ENCODE data around the gene SDK2.

Gene SDK2

DNA sequence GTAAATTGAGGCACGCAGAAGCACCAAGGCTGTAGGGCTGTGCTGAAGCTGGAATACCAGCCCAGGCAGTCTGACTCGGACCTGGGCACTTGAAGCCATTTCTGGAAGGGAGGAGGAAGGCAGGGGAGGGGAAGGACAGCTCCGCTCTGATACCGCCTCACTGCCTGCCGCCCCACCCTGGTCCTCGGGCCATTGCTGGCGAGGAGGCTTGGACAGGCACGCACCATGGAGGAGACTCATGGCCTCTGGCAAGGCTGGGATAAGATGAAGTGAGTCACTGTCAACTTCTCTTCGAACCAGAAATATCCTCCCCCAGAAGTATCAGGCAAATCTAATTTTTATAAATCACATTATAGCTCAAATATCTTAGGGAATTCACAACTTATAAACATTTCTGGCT lies 81.3 kb downstream of the SDK2 start:
- TF ChIP-seq, protein P1, sequence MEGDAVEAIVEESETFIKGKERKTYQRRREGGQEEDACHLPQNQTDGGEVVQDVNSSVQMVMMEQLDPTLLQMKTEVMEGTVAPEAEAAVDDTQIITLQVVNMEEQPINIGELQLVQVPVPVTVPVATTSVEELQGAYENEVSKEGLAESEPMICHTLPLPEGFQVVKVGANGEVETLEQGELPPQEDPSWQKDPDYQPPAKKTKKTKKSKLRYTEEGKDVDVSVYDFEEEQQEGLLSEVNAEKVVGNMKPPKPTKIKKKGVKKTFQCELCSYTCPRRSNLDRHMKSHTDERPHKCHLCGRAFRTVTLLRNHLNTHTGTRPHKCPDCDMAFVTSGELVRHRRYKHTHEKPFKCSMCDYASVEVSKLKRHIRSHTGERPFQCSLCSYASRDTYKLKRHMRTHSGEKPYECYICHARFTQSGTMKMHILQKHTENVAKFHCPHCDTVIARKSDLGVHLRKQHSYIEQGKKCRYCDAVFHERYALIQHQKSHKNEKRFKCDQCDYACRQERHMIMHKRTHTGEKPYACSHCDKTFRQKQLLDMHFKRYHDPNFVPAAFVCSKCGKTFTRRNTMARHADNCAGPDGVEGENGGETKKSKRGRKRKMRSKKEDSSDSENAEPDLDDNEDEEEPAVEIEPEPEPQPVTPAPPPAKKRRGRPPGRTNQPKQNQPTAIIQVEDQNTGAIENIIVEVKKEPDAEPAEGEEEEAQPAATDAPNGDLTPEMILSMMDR (IDR thresholded peaks at IDR 0.05; ENCODE audit: insufficient read depth, missing control alignments): no peak
- DNase-seq (ENCODE audit: insufficient read length, low spot score): no peak
- FAIRE-seq: no peak

DNA sequence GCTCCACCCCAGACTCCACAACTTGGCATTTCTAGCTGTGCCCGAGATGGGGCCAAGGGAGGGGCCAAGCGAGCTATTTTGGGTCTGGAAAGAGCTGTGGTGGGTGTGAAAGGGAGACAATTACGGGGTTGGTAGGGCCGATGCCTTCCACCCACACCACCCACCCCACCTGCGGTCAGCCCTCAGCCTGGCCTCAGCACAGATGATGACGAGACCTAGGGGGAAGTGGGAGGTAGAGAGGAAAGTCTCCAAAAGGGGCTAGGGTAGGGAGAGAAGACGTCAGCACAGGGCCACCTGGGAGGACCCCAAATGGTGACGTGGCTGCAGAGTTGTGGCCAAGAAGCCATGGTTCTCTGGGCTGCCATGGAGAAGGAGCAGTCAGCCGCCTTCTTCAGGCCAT lies 83.1 kb downstream of the SDK2 start:
- TF ChIP-seq, protein P1 (IDR thresholded peaks at IDR 0.05; ENCODE audit: insufficient read depth, missing control alignments): no peak
- FAIRE-seq (no peak), DNase-seq (ENCODE audit: insufficient read length, low spot score) (no peak)

DNA sequence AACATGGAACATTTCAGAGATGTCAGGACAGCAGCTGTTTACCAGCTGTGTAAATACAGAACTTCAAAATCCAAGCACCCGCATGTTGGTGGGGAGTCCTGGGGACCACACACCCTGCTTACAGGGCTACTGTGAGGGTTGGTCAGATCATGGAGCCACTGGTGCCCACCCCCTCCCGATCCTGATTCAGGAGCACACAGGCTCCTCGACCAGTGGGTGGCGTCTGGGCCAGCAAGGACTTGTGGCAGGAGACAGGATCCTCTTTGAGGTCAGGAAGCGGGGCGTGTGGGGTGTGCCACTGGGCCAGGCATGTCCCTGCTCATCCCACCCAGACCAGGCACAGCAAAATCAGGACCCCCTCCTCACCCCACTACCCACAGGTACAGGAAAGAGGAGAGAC lies 83.6 kb downstream of the SDK2 start:
- TF ChIP-seq, protein P1 (IDR thresholded peaks at IDR 0.05; ENCODE audit: insufficient read depth, missing control alignments): peak; percentile 42
- no peak for FAIRE-seq
- DNase-seq (ENCODE audit: insufficient read length, low spot score): no peak

GRCh38 chr17:73559532-73559931 lies 84.7 kb downstream of the SDK2 start:
- FAIRE-seq (no peak), DNase-seq (ENCODE audit: insufficient read length, low spot score) (no peak)
- TF ChIP-seq, protein P1 (IDR thresholded peaks at IDR 0.05; ENCODE audit: insufficient read depth, missing control alignments): no peak

- FAIRE-seq (peak; percentile 75), DNase-seq (ENCODE audit: insufficient read length, low spot score) (no peak)
- TF ChIP-seq, protein P1 (IDR thresholded peaks at IDR 0.05; ENCODE audit: insufficient read depth, missing control alignments): peak; percentile 14
These were observed 88.9 kb downstream of the SDK2 start for GRCh38 chr17:73555199-73555960.

DNA sequence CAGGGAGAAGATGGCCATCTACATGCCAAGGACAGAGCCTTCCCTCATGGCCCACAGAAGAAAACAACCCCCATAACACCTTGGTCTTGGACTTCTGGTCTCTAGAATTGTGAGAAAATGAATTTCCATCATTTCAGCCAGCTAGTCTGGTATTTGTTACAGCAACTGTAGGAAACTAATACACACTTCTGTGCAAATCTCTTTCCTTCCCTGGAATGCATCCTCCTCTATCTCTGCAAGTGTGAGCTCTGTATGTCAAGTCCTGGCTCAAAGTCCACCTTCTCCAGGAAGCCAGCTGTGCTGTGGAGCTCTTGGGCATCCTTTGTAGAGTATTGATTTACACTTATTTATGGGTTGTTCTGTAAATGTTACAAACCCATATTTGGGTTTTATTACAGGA lies 89.7 kb downstream of the SDK2 start:
- peak; percentile 77 for FAIRE-seq
- TF ChIP-seq, protein P1 (IDR thresholded peaks at IDR 0.05; ENCODE audit: insufficient read depth, missing control alignments): no peak
- no peak for DNase-seq (ENCODE audit: insufficient read length, low spot score)

DNA sequence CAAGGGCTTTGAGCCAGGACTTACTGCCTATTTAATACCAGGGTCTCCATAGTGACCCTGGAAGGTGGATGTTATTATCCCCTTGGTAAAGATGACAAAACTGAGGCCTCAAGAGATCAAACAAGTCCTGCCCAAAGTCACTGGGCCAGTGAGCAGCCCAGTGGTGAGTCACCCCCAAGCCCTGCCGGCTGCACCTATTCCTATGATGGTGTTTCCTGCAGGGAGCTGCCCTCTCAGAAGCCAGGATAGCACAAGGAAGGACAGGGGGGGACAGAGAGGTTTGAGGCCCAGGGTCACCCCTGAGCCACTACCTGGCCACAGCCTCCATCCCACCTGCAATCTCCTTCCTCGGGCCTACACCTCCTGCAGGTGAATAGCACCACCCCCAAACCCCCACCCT lies 90.9 kb downstream of the SDK2 start:
- FAIRE-seq: no peak
- DNase-seq (ENCODE audit: insufficient read length, low spot score): no peak
- TF ChIP-seq, protein P1 (IDR thresholded peaks at IDR 0.05; ENCODE audit: insufficient read depth, missing control alignments): no peak
